ENCODE results near the gene SLC3A2.
"Not testable (repeated sequence)": the region's sequence is repeated elsewhere in the genome, so short reads cannot be mapped to it uniquely, and the experiment has no call there.

Gene SLC3A2

DNA sequence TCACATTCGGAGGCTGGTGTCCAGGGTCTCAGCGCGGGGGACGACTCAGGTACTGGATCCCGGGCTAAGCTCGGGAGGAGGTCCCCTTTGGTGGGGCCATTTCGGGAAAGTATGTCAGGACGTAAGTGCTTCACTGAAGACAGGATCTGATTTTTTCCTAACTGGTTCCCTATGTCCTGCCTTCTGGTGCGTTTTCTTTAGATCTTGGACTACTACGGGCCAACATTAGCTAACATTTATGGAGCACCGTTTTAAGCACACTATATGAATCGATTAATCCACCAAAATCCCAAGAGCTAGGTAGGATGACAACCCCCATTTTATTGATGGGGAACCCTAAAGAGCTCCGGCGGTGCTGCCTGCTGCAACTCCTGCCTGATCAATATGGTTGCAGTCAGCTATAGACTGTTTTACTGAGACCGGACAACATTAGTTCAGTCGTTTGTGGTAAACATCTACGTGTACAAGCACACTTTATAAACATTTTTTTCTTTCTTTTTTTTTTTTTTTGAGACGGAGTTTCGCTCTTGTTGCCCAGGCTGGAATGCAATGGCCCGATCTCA lies 24.3 kb upstream of the SLC3A2 start:
- H3K9ac ChIP-seq: no peak overlapping the region
- peaks cover 4% of the 10 kb centered on the region for H3K79me2 ChIP-seq
- no peak overlapping the region for H3K27ac ChIP-seq
- H3K4me2 ChIP-seq (ENCODE audit: low read length): peak overlapping the region; percentile 94
- no peaks in the 10 kb centered on the region for H3K9me3 ChIP-seq (ENCODE audit: control insufficient read depth, low read length)
- no peaks in the 10 kb centered on the region for H3K4me1 ChIP-seq
- H3K4me3 ChIP-seq (ENCODE audit: low read depth, low read length): peak overlapping the region; percentile 97
- peak overlapping the region; percentile 95 for H2AFZ ChIP-seq
- no peaks in the 10 kb centered on the region for H3K27me3 ChIP-seq (ENCODE audit: control insufficient read depth, insufficient read depth, low read length)
- TF ChIP-seq, protein P1, sequence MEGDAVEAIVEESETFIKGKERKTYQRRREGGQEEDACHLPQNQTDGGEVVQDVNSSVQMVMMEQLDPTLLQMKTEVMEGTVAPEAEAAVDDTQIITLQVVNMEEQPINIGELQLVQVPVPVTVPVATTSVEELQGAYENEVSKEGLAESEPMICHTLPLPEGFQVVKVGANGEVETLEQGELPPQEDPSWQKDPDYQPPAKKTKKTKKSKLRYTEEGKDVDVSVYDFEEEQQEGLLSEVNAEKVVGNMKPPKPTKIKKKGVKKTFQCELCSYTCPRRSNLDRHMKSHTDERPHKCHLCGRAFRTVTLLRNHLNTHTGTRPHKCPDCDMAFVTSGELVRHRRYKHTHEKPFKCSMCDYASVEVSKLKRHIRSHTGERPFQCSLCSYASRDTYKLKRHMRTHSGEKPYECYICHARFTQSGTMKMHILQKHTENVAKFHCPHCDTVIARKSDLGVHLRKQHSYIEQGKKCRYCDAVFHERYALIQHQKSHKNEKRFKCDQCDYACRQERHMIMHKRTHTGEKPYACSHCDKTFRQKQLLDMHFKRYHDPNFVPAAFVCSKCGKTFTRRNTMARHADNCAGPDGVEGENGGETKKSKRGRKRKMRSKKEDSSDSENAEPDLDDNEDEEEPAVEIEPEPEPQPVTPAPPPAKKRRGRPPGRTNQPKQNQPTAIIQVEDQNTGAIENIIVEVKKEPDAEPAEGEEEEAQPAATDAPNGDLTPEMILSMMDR (IDR thresholded peaks at IDR 0.05): no peak
- no peaks in the 10 kb centered on the region for H3K36me3 ChIP-seq (ENCODE audit: control insufficient read depth, insufficient read depth, low read length)

DNA sequence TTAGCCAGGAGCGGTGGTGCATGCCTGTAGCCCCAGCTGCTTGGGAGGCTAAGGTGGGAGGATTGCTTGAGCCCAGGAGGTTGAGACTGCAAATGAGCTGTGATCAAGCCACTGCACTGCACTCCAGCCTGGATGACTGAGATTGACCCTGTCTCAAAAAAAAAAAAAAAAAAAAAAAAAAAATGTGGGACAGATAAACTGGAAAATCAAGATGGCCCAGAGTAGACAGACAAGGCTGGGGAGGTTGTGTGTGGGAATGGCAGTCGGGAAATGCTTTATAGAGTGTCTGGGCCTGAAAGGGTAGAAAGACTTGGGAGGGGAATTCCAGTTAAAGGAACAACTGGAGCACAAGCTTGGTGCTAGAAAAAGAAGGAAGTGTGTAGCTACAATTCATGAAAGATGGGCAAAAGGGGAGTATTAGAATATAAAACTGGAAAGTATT lies 23.1 kb upstream of the SLC3A2 start:
- Histone ChIP-seq H3K36me3 (ENCODE audit: control insufficient read depth, insufficient read depth, low read length) (no peaks in the 10 kb centered on the region), H3K4me1 (no peaks in the 10 kb centered on the region), H3K27me3 (ENCODE audit: control insufficient read depth, insufficient read depth, low read length) (no peaks in the 10 kb centered on the region), H3K9me3 (ENCODE audit: control insufficient read depth, low read length) (no peaks in the 10 kb centered on the region), H2AFZ (no peak overlapping the region), H3K27ac (no peak overlapping the region), H3K9ac (no peak overlapping the region), H3K79me2 (peaks cover 4% of the 10 kb centered on the region), H3K4me2 (ENCODE audit: low read length) (no peak overlapping the region), H3K4me3 (ENCODE audit: low read depth, low read length) (no peak overlapping the region)
- TF ChIP-seq, protein P1 (IDR thresholded peaks at IDR 0.05): no peak

DNA sequence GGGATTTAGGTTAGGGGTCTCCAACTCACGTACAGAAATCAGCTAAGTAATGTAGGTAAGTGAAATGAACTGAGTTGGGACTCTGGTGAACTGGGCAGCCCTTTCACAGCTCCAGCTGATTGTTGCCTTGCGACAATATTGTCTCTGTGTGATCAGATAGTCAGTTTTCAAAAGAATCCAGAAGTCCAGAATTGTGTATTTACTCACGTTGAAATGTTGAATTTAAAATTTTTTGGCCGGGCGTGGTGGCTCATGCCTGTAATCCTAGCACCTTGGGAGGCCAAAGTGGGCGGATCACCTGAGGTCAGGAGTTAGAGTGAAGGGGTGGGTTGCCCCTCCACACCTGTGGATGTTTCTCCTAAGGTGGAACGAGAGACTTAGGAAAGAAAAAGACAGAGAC lies 22.5 kb upstream of the SLC3A2 start:
- no peak overlapping the region for H3K9ac ChIP-seq
- TF ChIP-seq, protein P1 (IDR thresholded peaks at IDR 0.05): no peak
- H3K4me3 ChIP-seq (ENCODE audit: low read depth, low read length): no peak overlapping the region
- no peak overlapping the region for H3K27ac ChIP-seq
- H3K27me3 ChIP-seq (ENCODE audit: control insufficient read depth, insufficient read depth, low read length): no peaks in the 10 kb centered on the region
- H3K79me2 ChIP-seq: peaks cover 4% of the 10 kb centered on the region
- H3K36me3 ChIP-seq (ENCODE audit: control insufficient read depth, insufficient read depth, low read length): no peaks in the 10 kb centered on the region
- no peaks in the 10 kb centered on the region for H3K9me3 ChIP-seq (ENCODE audit: control insufficient read depth, low read length)
- no peaks in the 10 kb centered on the region for H3K4me1 ChIP-seq
- no peak overlapping the region for H2AFZ ChIP-seq
- no peak overlapping the region for H3K4me2 ChIP-seq (ENCODE audit: low read length)

DNA sequence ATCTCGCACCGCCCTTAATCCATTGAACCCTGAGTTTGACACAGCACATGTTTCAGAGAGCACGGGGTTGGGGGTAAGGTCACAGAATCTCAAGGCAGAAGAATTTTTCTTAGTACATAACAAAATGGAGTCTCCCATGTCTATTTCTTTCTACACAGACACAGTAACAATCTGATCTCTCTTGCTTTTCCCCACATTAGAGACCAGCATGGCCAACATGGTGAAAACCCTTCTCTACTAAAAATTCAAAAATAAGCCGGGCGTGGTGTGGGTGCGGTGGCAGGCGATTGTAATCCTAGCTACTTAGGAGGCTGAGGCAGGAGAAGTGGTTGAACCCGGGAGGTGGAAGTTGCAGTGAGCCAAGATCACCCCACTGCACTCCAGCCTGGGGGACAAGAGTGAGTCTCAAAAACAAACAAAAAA lies 21.4 kb upstream of the SLC3A2 start:
- not testable (repeated sequence) for H3K79me2 ChIP-seq

DNA sequence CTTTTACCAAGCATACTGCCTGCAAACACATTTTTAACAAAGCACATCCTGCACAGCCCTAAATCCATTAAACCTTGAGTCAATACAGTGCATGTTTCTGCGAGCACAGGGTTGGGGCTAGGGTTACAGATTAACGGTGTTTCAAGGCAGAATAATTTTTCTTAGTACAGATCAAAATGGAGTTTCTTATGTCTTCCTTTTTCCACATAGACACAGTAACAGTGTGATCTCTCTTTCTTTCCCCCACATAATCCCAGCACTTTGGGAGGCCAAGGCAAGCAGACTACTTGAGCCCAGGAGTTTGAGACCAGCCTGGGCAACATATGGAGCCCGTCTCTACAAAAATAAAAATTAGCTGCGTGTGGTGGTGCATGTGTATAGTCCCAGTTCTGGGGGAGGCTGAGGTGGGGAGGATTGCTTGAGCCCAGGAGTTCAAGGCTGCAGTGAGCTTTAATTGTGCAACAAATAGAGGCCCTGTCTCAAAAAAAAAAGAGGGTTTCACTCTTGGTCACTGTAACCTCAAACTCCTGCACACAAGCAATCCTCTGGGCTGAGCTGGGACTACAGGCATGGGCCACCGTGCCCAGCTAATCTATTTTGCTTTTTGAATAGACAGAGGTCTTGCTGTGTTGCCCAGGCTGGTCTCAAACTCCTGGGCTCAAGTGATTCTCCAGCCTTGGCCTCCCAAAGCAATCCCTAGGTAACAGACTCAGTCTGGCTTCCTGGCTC lies 19.7 kb upstream of the SLC3A2 start:
- Histone ChIP-seq H3K79me2 (no peaks in the 10 kb centered on the region), H3K27ac (no peak overlapping the region), H3K9me3 (ENCODE audit: control insufficient read depth, low read length) (no peaks in the 10 kb centered on the region), H2AFZ (no peak overlapping the region), H3K36me3 (ENCODE audit: control insufficient read depth, insufficient read depth, low read length) (no peaks in the 10 kb centered on the region), H3K4me3 (ENCODE audit: low read depth, low read length) (no peak overlapping the region), H3K27me3 (ENCODE audit: control insufficient read depth, insufficient read depth, low read length) (no peaks in the 10 kb centered on the region), H3K4me2 (ENCODE audit: low read length) (no peak overlapping the region), H3K9ac (no peak overlapping the region), H3K4me1 (no peaks in the 10 kb centered on the region)
- TF ChIP-seq, protein P1 (IDR thresholded peaks at IDR 0.05): no peak

More for the DNA sequence above, 21.4 kb upstream of the SLC3A2 start:
- not testable (repeated sequence) for H3K4me1 ChIP-seq; H3K4me2 ChIP-seq (ENCODE audit: low read length); H3K36me3 ChIP-seq (ENCODE audit: control insufficient read depth, insufficient read depth, low read length); H3K4me3 ChIP-seq (ENCODE audit: low read depth, low read length); H3K27me3 ChIP-seq (ENCODE audit: control insufficient read depth, insufficient read depth, low read length); H3K9ac ChIP-seq; H3K27ac ChIP-seq; H2AFZ ChIP-seq; H3K9me3 ChIP-seq (ENCODE audit: control insufficient read depth, low read length)

DNA sequence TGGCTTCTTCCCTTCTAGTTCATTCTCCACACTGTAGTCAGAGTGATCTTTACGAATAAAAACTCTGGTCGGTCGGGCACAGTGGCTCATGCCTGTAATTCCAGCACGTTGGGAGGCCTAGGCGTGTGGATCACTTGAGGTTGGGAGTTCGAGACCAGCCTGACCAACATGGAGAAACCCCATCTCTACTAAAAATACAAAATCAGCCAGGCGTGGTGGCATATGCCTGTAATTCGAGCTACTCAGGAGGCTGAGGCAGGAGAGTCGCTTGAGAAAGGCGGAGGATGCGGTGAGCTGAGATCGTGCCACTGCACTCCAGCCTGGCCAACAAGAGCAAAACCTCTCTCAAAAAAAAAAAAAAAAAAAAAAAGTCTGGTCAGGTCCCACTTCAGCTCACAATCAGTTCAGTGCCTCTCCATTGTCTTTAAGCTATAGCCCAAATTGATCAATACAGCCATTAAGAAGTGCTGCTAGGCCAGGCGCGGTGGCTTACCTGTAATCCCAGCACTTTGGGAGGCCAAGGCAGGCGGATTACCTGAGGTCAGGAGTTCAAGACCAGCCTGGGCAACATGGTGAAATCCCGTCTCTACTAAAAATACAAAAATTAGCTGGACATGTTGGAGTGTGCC lies 19.0 kb upstream of the SLC3A2 start:
- H3K9me3 ChIP-seq (ENCODE audit: control insufficient read depth, low read length); H3K36me3 ChIP-seq (ENCODE audit: control insufficient read depth, insufficient read depth, low read length); H3K9ac ChIP-seq; H3K4me1 ChIP-seq; H3K4me3 ChIP-seq (ENCODE audit: low read depth, low read length); H3K27ac ChIP-seq; H3K79me2 ChIP-seq; H2AFZ ChIP-seq; H3K27me3 ChIP-seq (ENCODE audit: control insufficient read depth, insufficient read depth, low read length); H3K4me2 ChIP-seq (ENCODE audit: low read length): not testable (repeated sequence)

Data from parathyroid adenoma (tissue), 2 donors.